HTR-8/SVneo (cell line): Measurements from ENCODE around the gene SLCO3A1.

Source experiments
- DNase-seq: peaks from one replicate; pipeline ENCODE4 v3.0.0; 2011; ENCODE audit warnings: low spot score, mixed read lengths; ENCODE audit not compliant: insufficient read length
- FAIRE-seq: peaks from 2 replicates; lab custom pipeline; 2011; peaks lifted over from hg19 to GRCh38; lab: Jason Lieb, UNC

The SLCO3A1 gene

GRCh38 chr15:92018535-92019239, 165.2 kb downstream of the SLCO3A1 start:
- DNase-seq (no peak), FAIRE-seq (no peak)

- FAIRE-seq, result no peak
- no peak for DNase-seq
These were observed 166.2 kb downstream of the SLCO3A1 start for GRCh38 chr15:92019706-92020105.

DNA sequence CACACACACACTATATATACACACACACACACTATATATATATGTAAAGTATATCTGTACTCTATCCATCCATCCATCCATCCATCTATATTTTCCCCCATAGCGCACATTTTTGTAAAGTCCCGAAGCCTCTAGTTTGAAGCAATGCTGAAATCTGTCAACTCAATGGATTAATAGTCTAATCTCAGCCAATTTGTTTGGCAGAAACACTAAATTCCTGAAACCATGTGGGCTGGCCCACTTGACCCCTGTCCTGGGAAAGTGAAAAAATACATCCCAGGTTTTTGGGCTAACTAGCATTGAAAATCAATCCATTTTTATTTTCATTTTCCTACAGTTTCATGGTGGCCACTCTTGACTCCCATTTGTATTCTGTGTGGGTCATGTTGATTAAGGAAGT, 166.7 kb downstream of the SLCO3A1 start:
- DNase-seq (no peak), FAIRE-seq (no peak)

- FAIRE-seq (no peak), DNase-seq (no peak)
These were observed 167.3 kb downstream of the SLCO3A1 start for GRCh38 chr15:92020804-92021203.

- FAIRE-seq, result no peak
These were observed 168.3 kb downstream of the SLCO3A1 start for GRCh38 chr15:92021792-92022191.

DNA sequence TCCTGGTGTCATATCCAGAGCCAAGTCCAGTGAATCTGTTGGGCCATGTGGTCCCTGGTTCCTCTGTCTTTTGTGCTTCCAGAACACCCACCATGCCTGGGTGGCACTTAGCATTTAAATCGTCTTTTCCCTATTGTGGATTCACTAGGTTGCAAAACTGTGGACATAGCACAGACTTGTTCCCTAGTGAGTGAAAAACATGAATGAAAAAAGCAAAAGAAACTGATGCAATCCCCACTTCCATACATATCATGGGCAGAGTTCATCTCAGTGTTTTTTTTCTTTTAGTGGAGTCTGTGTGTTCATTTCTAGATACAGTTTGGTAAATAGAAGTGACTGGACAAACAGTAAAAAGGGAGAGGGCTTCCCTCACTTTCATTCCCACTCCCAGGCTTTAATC, 170.5 kb downstream of the SLCO3A1 start:
- no peak for FAIRE-seq

More at GRCh38 chr15:92021792-92022191, 168.3 kb downstream of the SLCO3A1 start:
- no peak for DNase-seq

GRCh38 chr15:92025706-92026270, 172.3 kb downstream of the SLCO3A1 start:
- FAIRE-seq, result no peak
- DNase-seq, result no peak

More for the DNA sequence above, 170.5 kb downstream of the SLCO3A1 start:
- no peak for DNase-seq

DNA sequence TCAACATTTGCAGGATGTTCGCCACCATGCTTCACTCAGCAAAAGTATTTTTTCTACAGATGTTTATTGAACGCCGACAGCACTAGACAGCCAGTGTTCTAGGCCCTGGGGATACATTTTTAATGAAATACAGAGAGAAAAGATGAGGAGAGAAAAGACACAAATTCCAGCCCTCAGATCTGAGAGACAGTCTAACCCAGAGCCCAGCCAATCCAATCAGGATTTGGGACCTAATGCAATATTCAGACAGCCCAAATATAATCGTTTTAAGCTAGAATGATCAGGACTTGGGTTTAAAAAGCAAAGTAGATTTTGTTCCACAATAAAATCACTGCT, 174.8 kb downstream of the SLCO3A1 start:
- FAIRE-seq, result no peak
- no peak for DNase-seq

DNA sequence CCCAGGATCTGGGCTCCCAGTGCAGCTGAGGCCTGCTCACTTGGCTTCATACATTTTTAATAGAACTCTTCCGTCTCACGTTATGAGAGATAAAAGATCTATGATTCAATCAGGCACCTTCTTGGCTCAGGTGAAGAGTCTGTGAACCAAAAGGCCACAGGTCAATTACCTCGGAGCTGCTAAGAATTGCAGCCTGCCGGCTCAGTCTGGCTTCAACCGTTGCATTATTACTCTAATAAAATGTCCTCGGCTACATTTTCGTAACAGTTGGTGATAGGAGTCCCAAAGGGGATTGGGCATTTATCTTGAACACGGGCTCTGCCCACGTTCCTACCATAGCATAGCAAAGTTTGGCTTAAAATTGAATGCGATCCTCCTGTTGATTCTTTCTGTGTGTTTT, 176.3 kb downstream of the SLCO3A1 start:
- no peak for FAIRE-seq
- no peak for DNase-seq

DNA sequence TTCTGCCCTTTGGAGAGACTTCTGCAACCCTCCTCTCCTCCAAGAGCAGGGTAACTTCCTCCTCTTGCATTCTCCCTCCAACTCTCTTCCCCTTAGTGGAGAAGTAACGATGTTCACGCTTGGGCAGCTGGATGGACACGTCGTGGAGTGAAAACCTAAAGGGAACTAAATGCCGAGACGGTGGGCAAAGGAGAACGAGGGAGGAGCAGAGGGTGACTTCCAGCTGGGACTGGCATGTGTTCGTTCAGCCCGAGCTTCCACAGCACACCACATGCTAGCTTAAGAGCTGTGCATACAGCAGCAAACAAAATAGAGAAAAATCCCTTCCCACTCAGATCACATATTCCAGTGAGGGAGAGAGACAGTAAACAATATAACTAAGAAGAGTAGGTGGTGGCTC, 179.8 kb downstream of the SLCO3A1 start:
- DNase-seq (no peak), FAIRE-seq (no peak)

GRCh38 chr15:92033723-92034122, 180.2 kb downstream of the SLCO3A1 start:
- no peak for FAIRE-seq
- no peak for DNase-seq

DNA sequence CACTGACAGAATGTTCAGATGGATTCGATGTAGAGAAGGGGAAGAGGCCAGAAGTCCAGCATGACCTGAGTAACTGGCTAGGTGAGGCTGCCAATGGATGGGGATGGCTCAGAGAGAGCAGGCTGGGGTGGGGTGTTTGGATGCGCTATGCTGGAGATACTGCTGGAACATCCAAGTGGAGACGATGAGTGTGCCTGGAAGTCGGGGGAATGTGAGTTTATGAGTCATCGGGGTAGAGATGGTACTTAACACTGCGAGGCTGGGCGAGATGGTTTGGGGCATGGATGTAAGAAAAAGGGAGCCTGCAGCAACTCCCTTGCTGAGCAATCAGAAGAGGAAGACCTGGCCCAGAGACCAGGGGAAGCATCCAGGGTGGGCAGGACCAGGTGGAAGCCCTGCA, 180.7 kb downstream of the SLCO3A1 start:
- no peak for FAIRE-seq
- DNase-seq, result no peak

GRCh38 chr15:92035551-92035950, 182.0 kb downstream of the SLCO3A1 start:
- FAIRE-seq, result no peak

DNA sequence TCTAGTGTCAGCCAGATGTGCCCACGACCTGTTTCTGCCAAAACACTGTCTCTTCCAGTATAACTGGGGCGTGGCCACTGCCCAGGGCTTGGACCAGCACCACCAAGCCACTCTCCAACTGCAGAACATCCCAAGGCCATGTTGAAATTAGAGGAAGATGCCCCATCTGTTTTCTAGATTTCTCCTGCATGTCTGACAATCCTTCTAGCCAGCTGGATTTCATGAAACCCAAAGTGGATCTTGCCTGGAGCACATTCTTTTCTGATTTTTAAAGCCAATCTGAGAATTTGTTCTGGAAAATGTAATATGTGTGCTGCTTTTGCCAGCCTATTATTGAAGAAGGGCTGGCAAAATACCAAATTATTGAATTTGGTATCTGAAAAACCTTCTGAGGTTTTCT, 182.5 kb downstream of the SLCO3A1 start:
- no peak for DNase-seq
- no peak for FAIRE-seq

More at GRCh38 chr15:92035551-92035950, 182.0 kb downstream of the SLCO3A1 start:
- no peak for DNase-seq

GRCh38 chr15:92037491-92037890, 184.0 kb downstream of the SLCO3A1 start:
- FAIRE-seq (no peak), DNase-seq (no peak)

DNA sequence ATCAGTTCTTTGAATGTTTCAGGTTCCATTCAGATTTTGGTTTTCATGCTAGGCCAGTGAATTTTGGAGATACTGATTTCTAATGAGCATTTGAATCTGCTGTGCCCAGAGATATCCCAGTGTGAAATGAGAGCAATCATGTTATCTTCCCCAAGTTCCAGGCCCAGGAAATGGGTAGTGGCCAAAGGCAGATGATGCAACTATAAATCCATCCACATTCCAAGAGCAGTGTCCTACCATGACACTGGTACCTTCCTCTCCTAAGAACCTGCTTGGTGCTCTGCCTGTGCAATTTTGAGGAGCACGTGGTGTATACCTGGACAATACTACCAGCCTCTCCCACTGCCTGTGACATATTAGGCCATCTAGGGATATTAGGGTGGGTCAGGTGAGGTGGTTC, 186.8 kb downstream of the SLCO3A1 start:
- FAIRE-seq (no peak), DNase-seq (no peak)

DNA sequence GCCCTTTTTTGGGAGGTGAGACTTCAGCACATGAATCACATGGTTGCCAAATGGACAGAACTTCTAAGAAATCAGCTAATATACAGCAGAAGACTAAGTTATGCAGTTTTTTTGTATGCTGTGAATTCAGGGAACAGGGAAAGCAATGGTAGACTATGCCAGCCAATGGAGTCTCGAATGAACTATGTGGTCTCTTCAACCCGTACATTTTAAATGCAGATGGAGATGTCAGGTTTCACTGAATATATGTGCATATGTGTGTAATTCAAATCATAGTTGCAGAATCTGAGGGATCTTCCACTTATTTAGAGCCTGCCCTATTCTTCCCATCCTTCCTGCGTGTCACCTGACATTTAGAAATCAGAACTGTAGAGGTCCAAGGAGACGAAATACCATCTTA, 187.9 kb downstream of the SLCO3A1 start:
- FAIRE-seq, result no peak
- no peak for DNase-seq

- no peak for DNase-seq
- FAIRE-seq, result no peak
These were observed 189.8 kb downstream of the SLCO3A1 start for GRCh38 chr15:92043283-92043682.

- FAIRE-seq (no peak), DNase-seq (no peak)
These were observed 190.8 kb downstream of the SLCO3A1 start for GRCh38 chr15:92044203-92044909.

DNA sequence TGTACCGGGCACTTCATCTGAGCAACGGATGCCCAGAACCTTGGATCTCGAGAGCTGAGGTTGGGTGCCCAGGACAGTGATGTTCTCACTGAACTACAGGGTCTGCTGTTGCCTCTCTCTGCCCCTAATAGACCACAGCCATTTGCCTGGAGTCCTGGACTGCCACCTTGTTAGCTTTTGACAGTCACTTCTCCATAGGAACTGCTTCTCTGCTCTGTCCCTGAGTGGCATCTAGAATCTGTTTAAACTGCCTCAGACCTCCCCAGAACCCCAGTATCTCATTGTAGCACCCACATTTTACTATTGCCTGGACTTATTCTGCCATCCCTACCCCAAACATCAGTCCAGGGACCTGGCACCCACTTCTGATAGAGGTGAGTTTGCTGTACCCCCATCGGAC, 194.4 kb downstream of the SLCO3A1 start:
- FAIRE-seq, result no peak
- DNase-seq, result no peak

- DNase-seq, result no peak
- no peak for FAIRE-seq
These were observed 195.2 kb downstream of the SLCO3A1 start for GRCh38 chr15:92048739-92049138.
